Left ventricle myocardium superior (tissue), 1 donor: ENCODE data around the gene MSN. TPM values are rescaled to one million over a fixed set of nuclear protein-coding genes. Genes with fewer than 3 reads are reported as not detected.
"Not testable (repeated sequence)": the region's sequence is repeated elsewhere in the genome, so short reads cannot be mapped to it uniquely, and the experiment has no call there.

Experiments used
- ATAC-seq: fragments of 200-7000 bp; cut with Tn5 transposase; one replicate; pipeline ENCODE4 v1.9.1; 2020; ENCODE audit warnings: mild to moderate bottlenecking, moderate library complexity
- DNase-seq: peaks from one replicate; pipeline ENCODE4 v3.0.0-alpha.2; 2020
- intact Hi-C: fragments of 100-400 bp; cut with micrococcal nuclease; formaldehyde crosslinking; loops from one replicate; pipeline ENCODE4 v1.11.0; 2022
- long read RNA-seq: library from polyadenylated mRNA; unstranded; transcript quantifications from one replicate; pipeline ENCODE4 v2.0.0, GENCODE V29; 2021
- total RNA-seq: library from RNA; stranded (reverse); fragmentation: NEBNext Ultra II Directional; extraction: Animal tissue kit (Norgen Biotek cat#: 25700); gene quantifications from one replicate; pipeline ENCODE4 v1.2.1, GENCODE V29; 2021
- donor health status: DM: no; HTN: yes; CAD: no; lungs with severe emphysema.

The MSN gene
- total RNA-seq: 91.2 TPM
- long read RNA-seq, partial matches to known transcripts: 14 of 19 reads
- long read RNA-seq, other reads (novel, unspliced or antisense): 2 of 19 reads

DNA sequence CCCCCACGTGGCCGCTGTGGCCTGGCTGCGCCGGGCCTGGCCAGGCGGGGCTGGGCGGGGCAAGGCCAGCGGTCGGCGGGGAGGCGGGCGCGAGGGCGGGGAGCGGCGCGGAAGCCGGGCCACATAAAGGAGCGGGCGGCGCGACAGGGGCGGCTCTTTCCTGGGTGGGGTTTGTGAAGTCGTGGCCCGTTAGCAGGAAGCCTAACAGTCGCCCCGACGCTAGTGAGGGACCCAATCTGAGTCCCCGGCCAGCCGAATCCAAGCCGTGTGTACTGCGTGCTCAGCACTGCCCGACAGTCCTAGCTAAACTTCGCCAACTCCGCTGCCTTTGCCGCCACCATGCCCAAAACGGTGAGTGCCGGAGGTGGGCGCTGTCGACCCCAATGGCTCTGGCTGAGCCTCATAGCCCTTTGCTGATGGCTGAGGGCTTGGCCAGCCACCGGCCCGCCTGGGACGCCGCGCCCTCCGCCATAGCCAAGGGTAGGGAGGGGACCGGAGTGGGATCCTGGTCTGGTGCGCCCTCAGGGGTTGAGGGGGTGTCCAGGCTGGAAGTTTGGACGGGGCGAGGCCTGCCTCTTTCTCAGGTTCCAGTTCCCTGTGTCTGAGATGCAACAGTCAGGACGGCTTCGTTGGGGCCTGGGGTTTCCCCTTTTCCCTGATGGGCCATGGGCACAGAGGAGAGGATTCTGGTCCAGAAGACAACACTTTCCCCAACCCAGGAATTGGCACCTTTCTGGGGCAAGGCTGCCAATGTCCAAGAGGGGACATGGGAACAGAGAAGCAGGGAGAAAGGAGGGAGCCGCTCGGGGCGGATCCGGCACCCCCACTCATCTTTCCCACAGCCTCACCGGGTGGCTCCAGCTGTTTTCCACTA lies at the start of gene MSN:
MSN (plus strand) TSS at position 152 of the 874 bp plus-strand sequence; CDS start at position 340, 188 bp downstream.
- peak; percentile 93 for ATAC-seq
- peak; percentile 89 for DNase-seq
- intact Hi-C loops: no loop called here

DNA sequence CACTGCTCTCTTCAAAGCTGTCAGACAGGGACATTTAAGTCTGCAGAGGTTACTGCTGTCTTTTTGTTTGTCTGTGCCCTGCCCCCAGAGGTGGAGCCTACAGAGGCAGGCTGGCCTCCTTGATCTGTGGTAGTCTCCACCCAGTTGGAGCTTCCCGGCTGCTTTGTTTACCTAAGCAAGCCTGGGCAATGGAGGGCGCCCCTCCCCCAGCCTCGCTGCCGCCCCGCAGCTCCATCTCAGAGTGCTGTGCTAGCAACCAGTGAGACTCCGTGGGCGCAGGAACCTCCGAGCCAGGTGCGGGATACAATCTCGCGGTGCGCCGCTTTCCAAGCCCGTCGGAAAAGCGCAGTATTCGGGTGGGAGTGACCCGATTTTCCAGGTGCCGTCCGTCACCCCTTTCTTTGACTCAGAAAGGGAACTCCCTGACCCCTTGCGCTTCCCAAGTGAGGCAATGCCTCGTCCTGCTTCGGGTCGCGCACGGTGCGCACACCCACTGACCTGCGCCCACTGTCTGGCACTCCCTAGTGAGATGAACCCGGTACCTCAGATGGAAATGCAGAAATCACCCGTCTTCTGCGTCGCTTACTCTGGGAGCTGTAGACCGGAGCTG lies 47.3 kb upstream of the MSN start:
- intact Hi-C loops, ATAC-seq: not testable (repeated sequence)

DNA sequence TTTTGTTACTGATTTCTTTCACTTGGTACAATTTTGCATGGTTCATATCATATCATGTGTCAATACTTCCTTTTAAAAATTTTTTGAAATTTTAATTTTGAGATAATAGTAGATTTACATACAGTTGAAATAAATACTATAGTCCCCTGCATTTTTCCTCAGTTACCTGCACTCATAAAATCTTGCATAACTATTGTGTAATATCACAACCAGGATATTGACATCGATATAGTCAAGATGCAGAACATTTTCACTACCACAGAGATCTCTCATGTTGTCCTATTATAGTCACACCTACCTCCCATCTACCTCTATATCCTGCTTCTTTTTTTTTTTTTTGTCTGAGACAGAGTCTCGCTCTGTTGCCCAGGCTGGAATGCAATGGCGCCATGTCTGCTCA lies 36.7 kb upstream of the MSN start:
- intact Hi-C loops: no loop called here
- ATAC-seq (no peak), DNase-seq (no peak)

More for the DNA sequence above, 47.3 kb upstream of the MSN start:
- DNase-seq: not testable (repeated sequence)

DNA sequence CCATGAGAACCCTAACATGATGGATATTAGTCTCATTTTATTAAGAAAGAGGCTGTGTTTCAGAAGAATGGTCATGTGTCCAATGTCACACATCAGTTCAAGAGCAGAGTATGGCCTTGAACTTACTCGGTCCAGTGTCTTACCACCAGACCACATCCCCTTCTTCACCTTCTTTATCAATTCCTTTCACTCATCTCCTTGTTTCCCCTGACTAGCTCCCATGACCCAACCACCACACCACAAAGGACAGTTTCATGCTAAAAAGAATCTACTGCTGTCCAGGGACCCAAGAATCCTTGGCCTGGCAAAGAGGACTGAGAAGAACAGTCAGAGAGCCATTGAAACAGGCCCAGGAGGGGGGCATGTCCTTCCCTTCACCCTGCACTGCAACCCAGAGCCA lies 33.6 kb upstream of the MSN start:
- DNase-seq (no peak), ATAC-seq (no peak)
- intact Hi-C loops: no loop called here

DNA sequence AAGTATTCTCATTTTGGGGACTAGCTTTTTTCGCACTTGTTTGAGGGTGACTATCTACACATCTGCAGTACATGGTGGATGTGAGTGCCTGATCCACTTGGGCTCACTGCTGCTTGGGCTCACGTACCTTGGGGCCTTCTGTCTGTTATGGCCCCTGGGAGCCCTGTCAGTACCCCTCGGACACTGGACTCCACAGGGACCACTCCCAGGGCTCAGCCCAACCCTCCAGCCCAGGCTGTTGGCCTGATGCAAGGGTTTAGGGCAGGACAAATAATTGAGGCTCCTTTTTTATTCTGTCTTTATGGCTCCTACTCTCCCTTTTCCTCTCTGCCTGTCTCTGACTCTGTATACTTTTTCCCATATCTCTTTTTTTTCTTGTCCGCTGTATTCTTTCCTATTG lies 32.7 kb upstream of the MSN start:
- intact Hi-C loops: no loop called here
- ATAC-seq: peak; percentile 13

DNA sequence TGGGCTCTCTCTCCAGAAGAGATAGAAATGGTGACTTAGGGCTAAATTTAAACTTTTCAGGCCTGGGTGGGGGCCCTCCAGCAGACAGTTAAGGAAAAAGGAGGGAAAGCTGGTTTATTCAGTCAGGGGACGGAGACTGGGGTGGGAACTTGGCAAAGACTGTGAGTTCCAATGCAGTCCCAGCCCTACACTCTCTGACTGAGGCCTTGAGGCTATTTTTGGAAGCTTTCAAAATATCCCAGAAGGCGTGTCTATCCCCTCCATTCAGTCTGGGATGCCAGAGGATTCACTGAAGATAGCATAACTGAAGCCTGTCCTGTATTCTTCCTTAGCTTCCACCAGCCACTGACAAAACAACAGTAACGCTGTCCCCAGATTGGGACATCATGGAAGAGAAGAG lies 32.1 kb upstream of the MSN start:
- intact Hi-C loops: no loop called here

More for the DNA sequence above, 32.7 kb upstream of the MSN start:
- DNase-seq: no peak

DNA sequence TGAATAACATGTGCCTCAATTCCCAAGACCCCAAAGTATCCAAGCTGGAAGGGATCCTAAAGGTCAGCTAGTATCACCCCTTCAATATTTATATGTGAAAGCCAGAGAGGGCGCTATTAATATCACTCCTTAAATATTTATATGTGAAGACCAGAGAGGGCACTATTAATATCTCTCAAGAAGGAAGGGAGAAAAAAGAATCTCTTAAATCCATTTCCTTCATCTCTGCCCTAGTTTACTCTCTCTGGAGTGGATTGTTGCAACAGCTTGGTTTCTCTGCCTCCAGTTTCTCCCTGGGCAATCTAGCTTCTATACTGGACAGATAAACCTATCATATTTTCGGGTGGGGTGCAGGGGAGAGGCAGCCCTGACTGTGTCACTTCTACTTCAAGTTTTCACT lies 31.6 kb upstream of the MSN start:
- ATAC-seq (peak; percentile 33), DNase-seq (no peak)
- intact Hi-C loops: no loop called here

More for the DNA sequence above, 32.1 kb upstream of the MSN start:
- DNase-seq (peak; percentile 28), ATAC-seq (peak; percentile 99)

DNA sequence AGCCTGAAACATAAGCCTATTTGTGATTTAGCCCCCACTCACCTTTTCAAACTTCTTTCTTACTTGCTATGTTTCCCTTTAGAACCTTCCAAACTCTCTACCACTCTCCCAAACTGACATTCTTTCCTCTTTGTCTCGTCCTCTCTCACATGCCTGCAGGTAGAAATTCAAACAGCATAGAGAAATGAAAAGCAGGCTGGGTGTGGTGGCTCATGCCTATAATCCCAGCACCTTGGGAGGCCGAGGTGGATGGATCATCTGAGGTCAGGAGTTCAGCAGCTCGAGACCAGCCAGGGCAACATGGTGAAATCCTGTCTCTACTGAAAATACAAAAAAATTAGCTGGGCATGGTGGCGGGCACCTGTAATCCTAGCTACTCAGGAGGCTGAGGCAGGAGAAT lies 31.2 kb upstream of the MSN start:
- intact Hi-C loops, ATAC-seq, DNase-seq: not testable (repeated sequence)

DNA sequence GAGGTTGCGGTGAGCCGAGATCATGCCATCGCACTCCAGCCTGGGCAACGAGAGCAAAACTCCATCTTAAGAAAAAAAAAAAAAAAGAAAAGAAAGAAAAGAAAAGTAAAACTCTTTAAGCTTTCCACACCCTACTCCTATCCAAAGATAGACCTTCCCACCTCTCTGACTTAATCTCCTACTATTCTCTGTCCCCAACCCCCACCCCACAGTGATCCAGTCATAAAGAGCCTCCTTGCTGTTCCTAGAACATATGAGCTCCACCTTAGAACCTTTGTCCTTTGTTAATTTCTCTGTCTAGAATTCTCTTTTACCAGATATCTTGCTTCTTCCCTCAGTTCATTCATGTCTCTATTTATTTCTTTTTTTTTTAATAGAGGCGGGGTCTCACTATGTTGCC lies 30.1 kb upstream of the MSN start:
- ATAC-seq (no peak), DNase-seq (no peak)
- intact Hi-C loops: no loop called here

DNA sequence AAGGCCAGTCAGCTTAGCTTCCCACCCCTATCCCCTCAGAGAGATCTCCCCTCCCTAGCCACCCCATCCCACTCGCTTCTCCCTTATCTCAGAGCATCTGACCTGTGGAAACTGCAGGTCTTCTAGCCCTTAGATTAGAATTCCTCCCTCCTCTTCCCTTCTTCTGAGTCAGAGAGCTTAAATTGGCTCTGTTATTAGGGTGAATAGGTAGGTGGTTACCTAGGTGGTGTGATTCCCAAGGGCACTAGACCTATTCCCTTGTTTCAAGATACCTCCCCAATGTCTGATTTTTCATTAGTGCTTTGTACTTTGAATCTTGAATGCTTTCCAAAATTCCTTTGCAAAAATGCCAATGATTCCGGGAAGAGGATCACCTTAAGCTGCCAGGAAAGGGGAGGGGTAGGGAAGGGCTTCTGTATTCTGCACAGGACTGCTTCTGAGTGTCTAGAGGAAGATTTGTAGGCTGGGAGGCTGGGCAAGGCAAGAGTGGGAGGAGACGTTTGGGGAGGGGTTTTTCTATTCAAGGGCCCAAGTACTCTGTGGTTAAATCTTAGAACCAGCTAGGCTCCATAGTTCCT lies 24.5 kb upstream of the MSN start:
- no peak for ATAC-seq
- intact Hi-C loops: no loop called here
- DNase-seq: no peak

DNA sequence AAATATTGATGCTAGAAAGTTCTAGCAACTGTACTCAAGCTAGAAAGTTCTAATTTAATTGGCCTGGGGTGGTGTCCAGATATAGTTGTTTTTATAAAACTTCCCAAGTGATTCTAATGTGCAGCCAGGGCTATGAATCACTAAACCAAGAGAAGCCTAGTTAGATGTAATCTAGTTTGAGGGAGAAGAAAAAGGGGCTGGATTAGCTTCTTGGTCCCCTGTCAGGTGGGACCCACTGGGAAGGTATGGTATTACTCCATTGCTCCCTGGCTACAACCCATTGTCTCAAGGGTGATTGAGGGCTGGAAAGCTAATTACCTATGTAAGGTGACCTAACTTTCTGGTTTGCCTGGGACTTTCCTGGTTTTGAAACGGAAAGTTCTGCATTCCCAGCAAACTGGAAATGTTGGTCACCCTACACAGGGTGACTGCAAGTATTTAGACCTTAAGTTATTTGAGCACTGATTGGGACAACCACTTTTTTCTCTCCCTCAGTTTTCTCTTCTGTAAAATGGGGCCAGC lies 23.9 kb upstream of the MSN start:
- intact Hi-C loops: no loop called here
- ATAC-seq (no peak), DNase-seq (no peak)

DNA sequence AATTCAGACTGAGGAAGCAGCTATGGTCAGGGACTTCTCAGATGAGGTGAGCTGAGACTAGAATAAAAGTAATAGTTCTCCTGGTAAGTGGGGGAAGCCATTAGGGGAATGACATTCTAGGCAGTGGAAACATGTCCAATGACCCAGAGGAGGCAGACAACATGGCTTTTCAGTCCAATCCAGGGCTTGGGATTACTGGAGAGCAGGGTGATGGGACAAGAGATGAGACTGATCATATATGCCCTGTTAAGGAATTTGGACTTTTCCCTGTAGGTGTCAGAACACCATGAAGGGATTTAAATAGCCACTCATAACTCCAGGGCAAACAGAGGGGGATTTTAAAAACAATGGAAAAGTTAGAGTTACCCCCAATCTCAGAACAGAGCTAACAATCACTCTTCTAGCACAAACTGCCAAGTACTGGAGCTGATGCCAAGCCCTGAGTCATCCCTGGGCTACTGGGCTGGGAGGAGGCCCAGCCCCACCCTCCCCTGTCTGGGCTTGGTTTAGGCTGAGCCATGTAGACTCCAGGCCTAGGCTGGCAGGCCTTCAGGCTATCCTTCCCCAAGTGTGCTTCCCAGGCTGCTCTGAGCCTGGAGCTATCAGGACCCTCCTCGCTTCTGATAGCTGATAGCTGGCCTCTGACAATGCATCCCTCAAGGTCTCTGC lies 22.7 kb upstream of the MSN start:
- DNase-seq (peak; percentile 87), ATAC-seq (peak; percentile 100)
- intact Hi-C loops: no loop called here

DNA sequence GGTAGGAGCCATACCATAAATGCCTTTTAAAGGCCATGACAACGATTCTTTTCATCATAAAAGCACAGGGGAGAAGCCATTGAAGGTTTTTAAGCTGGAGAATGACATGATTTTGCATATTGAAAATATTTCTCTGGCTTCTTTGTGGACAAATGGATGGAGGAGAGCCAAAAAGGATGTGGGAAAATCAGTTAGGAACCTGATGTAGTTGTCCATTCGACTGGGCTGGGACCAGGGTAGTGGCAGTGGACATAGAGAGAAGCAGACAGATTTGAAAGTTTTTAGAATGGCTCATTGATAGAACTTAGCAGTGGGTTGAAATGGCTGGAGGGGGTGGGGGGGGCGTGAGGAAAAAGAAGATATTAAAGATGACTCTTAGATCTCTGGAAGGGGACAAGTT lies 19.7 kb upstream of the MSN start:
- no peak for ATAC-seq
- intact Hi-C loops: no loop called here
- DNase-seq: no peak

DNA sequence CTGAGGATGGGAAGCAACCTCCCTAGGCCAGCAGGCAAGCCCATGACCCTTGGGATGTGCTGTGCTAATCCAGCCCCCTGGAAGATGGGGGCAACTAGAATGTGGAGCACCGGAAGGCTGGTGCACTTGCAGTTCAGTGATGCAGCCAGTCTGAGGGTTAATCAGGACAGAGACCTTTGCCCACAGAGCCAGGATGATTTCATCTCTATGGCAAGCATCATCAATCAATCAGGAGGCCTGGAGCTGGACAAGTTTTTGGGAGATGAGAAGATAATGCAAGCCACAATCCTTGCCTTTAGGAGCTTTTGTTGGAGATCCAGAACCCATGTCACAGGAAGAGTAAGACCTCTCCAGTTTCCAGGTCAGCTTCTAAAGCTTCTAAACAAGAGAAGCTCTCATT lies 15.4 kb upstream of the MSN start:
- DNase-seq: no peak
- intact Hi-C loops: no loop called here
- no peak for ATAC-seq

DNA sequence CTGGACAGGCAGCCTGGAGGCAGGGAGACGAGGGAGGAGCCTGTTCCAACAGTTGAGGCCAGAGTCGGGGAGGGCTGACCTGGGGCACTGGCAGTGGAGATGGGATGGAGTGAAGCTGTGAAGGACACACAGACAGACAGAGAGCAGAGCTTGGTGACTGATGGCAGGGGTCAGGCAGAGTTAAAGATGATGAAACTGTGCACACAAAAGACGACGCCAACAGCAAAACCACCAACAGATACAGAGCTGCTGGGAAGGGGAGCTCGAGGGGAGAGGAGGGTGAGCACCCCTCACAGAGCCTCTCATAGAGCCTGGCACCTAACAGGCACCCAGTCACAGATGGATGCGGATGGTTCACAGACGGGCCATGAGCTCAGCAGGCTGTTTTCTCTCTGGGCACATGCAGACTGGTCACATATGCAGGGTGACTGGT lies 10.4 kb upstream of the MSN start:
- DNase-seq: not testable (repeated sequence)

DNA sequence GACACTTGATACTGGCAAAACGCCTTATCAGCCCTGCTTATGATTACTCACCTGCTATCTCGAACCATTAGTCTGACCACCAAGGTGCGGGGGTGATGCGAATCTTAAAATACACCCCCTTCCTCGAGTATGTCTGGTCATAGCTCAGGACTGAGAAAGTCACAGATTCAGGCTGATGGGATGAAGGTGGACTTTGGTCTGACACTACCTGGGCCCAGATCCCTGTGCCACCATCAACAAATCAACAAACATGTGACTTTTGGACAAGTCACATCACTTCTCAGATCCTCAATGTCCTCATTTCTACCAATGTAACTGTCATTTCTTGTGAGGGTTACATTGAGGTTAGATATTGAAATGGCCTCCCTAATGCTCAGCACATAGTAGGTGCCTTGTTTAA lies 9.8 kb upstream of the MSN start:
- intact Hi-C loops: no loop called here
- DNase-seq (no peak), ATAC-seq (no peak)

More for the DNA sequence above, 10.4 kb upstream of the MSN start:
- intact Hi-C loops: not testable (repeated sequence)
- peak; percentile 58 for ATAC-seq

DNA sequence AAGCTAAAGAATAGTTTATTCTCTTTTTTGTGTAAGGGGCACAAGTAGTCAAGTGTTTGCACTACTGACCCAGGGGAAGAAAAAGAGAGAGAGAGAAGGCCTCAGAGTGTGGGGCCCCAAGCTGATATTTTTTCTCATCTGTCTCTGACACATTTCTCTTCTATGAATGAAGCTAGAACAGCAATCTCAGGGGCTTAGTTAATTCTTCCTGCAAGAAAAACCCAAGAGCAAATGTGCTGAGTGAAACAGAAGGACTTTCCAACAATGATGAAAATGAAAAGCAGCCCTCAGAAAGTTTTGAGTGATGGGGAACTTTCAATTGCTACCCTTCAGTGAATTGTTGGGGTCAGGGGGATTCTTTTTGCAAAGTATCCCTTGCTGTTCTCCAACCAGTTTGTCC lies 9.2 kb upstream of the MSN start:
- ATAC-seq: no peak
- no peak for DNase-seq

DNA sequence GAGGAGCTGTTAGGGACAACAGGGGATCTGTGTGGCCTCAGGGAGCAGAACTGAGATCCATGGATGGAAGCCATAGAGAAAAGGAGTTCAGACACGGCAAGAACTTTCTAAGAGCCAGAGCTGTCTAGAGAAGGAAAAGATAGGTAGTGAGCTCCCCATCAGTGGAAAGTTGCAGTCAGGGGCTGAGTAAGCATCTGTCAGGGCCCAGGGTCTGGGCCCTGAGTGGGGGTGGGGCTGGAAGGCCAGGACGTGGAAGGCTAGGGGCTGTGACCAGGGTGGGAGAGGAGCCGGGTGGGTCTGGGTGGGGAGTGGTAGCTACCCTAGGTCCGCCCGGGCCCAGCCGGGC lies 324 bp upstream of the MSN start:
- intact Hi-C loops: no loop called here
- ATAC-seq (no peak), DNase-seq (no peak)

More for the DNA sequence above, 9.2 kb upstream of the MSN start:
- intact Hi-C loops: no loop called here
